Sigmoid colon (tissue), 7 donors: ENCODE results near the gene BACE1-AS. TPM values are rescaled to one million over a fixed set of nuclear protein-coding genes. Genes with fewer than 3 reads are reported as not detected.

Experiments used
- DNase-seq: peaks from one replicate; pipeline ENCODE4 v3.0.0-alpha.2; 2019
- H3K27ac ChIP-seq, 4 donors: fragments of 200-600 bp; sonication (generic); one replicate each; pipeline ENCODE4 v1.5.1; 2016 to 2019; ENCODE audit warnings: mild to moderate bottlenecking in 1 of 4
- H3K27me3 ChIP-seq, 3 donors: fragments of 200-600 bp; sonication (generic); one replicate each; pipeline ENCODE4 v1.5.1; 2019; ENCODE audit warnings: mild to moderate bottlenecking in 1 of 3
- H3K36me3 ChIP-seq, 4 donors: fragments of 200-600 bp; sonication (generic); one replicate each; pipeline ENCODE4 v1.5.1; 2016 to 2019
- H3K4me1 ChIP-seq, 4 donors: fragments of 200-600 bp; sonication (generic); one replicate each; pipeline ENCODE4 v1.5.1; 2017 to 2019
- H3K4me3 ChIP-seq, 4 donors: fragments of 200-600 bp; sonication (generic); one replicate each; pipeline ENCODE4 v1.5.1; 2017 to 2019; ENCODE audit warnings: mild to moderate bottlenecking in 2 of 4, moderate library complexity in 1 of 4
- H3K9me3 ChIP-seq, 4 donors: fragments of 200-600 bp in 3 of 4; sonication (generic) in 3 of 4; one replicate each; pipeline versions ENCODE4 v1.5.1 to v1.6.1; 2013 to 2019
- EP300 ChIP-seq, 4 donors: sonication (generic); formaldehyde crosslinking; IDR thresholded peaks; one replicate each; pipeline ENCODE4 v1.6.1; 2017; ENCODE audit warnings: antibody characterized with exemption in 4 of 4
- POLR2A ChIP-seq, 2 donors: fragments of 450-650 bp; IDR thresholded peaks; one replicate each; pipeline ENCODE4 v1.6.1; 2016; ENCODE audit warnings: antibody characterized with exemption in 2 of 2, mild to moderate bottlenecking in 2 of 2, moderate library complexity in 2 of 2
- POLR2AphosphoS5 ChIP-seq, 4 donors: sonication (generic); formaldehyde crosslinking; IDR thresholded peaks; one replicate each; pipeline ENCODE4 v1.6.1; 2017; ENCODE audit warnings: antibody characterized with exemption in 4 of 4
- WGBS, 2 donors: extraction: QIAGEN DNeasy Blood & Tissue Kit; methylation state at CpG; one replicate each; pipeline ENCODE4 v1.1.7; 2013; 5-methylcytosine and 5-hydroxymethylcytosine counted together
- intact Hi-C: fragments of 100-400 bp; cut with DNase I; formaldehyde crosslinking; loops from one replicate; pipeline ENCODE4 v1.15.1; 2023
- polyA plus RNA-seq, 3 donors: library from polyadenylated mRNA; stranded (reverse); fragments of 200-250 nt; gene quantifications; one replicate each; pipeline ENCODE4 v1.2.3, GENCODE V29; 2013
- small RNA-seq, 3 donors: library from RNA; depleted of rRNA; stranded (forward); fragments of <200 nt; gene quantifications; one replicate each; pipeline ENCODE3, GENCODE V24; 2016
- total RNA-seq, 4 donors: library from RNA; depleted of rRNA; stranded (reverse); fragments of >200 nt; gene quantifications; one replicate each; pipeline ENCODE4 v1.1.0, GENCODE V29; 2016
- TF ChIP-seq, protein P1 (sequence below), 4 experiments: fragments of 450-650 bp in 3 of 4; fragments of 200-600 bp in 1 of 4; IDR thresholded peaks; one replicate each; pipeline ENCODE4 v1.5.1; 2016 to 2019; ENCODE audit warnings: antibody characterized with exemption in 4 of 4, mild to moderate bottlenecking in 3 of 4, moderate library complexity in 2 of 4
- donor health status: healthy with polysubstance abuse.
- donor health status: Bipolar disorder and iron deficiency.
- donor health status: healthy.

The BACE1-AS gene
- total and polyA plus RNA-seq, 7 donors, result 0.69 to 11.6 (median 5.6) TPM

DNA sequence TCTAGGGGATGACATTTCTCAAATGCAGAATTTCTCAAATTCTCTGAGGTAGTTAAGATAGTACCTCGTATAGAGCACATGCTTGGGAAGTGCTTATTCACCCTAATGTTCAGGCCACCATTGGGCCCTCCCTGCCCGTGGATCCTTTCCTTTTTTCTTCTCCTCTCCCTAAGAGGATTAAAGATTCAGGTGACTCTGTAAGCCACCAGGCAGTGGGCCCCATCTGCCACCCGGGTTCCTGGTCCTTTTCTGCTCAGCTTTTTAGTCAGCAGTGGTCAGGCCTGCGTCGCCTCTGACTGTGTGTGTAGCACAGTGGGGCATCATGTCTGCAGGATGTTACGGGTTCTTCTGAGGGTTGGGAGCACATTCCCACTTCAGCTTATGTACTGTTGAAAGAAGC is 43.8 kb downstream of the BACE1-AS start:
- peaks cover 0 to 17% (median 9%) of the 10 kb centered on the region in 4 donors for H3K36me3 ChIP-seq
- intact Hi-C loops, result no loop called here
- 88 to 94% methylated on average over 6 of the region's 6 CpGs for WGBS, 2 donors

DNA sequence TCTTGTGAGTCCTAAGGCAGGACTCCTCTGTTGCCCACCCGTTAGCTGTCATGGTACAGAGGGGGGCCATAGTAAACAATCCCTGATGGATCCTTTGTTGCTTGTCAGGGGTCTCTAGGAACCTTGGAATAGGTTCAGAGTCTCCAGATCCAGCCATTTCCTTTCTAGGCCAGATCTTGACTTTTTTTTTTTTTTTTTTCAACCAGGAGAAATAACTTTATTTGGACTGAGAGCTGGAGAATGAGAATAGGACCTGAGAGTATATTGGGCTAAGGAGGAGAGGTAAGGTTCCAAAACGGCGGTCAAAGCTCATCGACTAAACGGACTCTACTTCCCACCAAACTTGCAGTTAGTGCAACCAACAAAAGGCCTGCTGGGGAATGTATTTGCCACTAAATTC is 44.3 kb downstream of the BACE1-AS start:
- H3K36me3 ChIP-seq, result peaks cover 0 to 22% (median 9%) of the 10 kb centered on the region in 4 donors
- H3K27me3 ChIP-seq, result no peaks in the 10 kb centered on the region
- WGBS, 2 donors, result 85 to 96% methylated on average over 5 of the region's 5 CpGs
- H3K27ac ChIP-seq, result no peak overlapping the region
- intact Hi-C loops, result no loop called here
- no peak for DNase-seq
- no peak for TF ChIP-seq EP300 (IDR thresholded peaks at IDR 0.05)
- no peak for TF ChIP-seq POLR2A (IDR thresholded peaks at IDR 0.05)
- TF ChIP-seq, protein P1, sequence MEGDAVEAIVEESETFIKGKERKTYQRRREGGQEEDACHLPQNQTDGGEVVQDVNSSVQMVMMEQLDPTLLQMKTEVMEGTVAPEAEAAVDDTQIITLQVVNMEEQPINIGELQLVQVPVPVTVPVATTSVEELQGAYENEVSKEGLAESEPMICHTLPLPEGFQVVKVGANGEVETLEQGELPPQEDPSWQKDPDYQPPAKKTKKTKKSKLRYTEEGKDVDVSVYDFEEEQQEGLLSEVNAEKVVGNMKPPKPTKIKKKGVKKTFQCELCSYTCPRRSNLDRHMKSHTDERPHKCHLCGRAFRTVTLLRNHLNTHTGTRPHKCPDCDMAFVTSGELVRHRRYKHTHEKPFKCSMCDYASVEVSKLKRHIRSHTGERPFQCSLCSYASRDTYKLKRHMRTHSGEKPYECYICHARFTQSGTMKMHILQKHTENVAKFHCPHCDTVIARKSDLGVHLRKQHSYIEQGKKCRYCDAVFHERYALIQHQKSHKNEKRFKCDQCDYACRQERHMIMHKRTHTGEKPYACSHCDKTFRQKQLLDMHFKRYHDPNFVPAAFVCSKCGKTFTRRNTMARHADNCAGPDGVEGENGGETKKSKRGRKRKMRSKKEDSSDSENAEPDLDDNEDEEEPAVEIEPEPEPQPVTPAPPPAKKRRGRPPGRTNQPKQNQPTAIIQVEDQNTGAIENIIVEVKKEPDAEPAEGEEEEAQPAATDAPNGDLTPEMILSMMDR (IDR thresholded peaks at IDR 0.05), result no peak
- no peak for TF ChIP-seq POLR2AphosphoS5 (IDR thresholded peaks at IDR 0.05)
- H3K4me1 ChIP-seq, result peaks cover 0 to under 1% (median 0%) of the 10 kb centered on the region in 4 donors
- H3K4me3 ChIP-seq, result no peak overlapping the region
- H3K9me3 ChIP-seq, result no peaks in the 10 kb centered on the region

More for the DNA sequence above, 43.8 kb downstream of the BACE1-AS start:
- DNase-seq, result no peak
- peaks cover 0 to 6% (median under 1%) of the 10 kb centered on the region in 4 donors for H3K4me1 ChIP-seq
- no peak overlapping the region for H3K4me3 ChIP-seq
- no peak overlapping the region for H3K27ac ChIP-seq
- H3K9me3 ChIP-seq, result no peaks in the 10 kb centered on the region
- TF ChIP-seq EP300 (IDR thresholded peaks at IDR 0.05), result no peak
- no peak for TF ChIP-seq POLR2A (IDR thresholded peaks at IDR 0.05)
- TF ChIP-seq POLR2AphosphoS5 (IDR thresholded peaks at IDR 0.05), result no peak
- TF ChIP-seq, protein P1 (IDR thresholded peaks at IDR 0.05), result no peak
- H3K27me3 ChIP-seq, result no peaks in the 10 kb centered on the region

DNA sequence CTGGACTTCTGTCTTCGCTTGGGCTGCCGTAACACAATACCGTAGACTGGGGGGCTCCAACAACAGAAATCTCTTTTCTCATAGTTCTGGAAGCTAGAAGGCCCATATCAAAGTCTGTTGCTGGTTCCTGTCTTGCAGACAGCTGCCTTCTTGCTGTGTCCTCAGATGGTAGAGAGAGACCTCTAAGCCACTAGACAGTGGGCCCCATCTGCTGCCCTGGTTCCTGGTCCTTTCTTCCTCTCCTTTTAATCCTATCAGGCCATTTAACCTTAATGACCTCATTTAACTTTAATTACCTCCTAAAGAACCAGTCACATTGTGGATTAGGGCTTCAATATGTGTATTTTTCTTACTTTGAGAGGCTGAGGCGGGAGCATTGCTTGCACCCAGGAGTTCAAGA is 45.9 kb downstream of the BACE1-AS start:
- Histone ChIP-seq H3K4me3 (no peak overlapping the region), H3K9me3 (no peaks in the 10 kb centered on the region), H3K27me3 (no peaks in the 10 kb centered on the region), H3K27ac (no peak overlapping the region), H3K36me3 (peaks cover 0 to 36% (median 9%) of the 10 kb centered on the region in 4 donors), H3K4me1 (no peaks in the 10 kb centered on the region)
- WGBS, 2 donors, result 96 to 97% methylated on average over 4 of the region's 4 CpGs
- DNase-seq, result no peak
- TF ChIP-seq POLR2A (IDR thresholded peaks at IDR 0.05) (no peak), EP300 (IDR thresholded peaks at IDR 0.05) (no peak), POLR2AphosphoS5 (IDR thresholded peaks at IDR 0.05) (no peak)
- TF ChIP-seq, protein P1 (IDR thresholded peaks at IDR 0.05), result no peak
- intact Hi-C loops, result no loop called here

Small RNAs within 50 kb of the gene (small RNA-seq; reads per million reads assigned to genes)
- 0 reads per million in 3 donors for gene RF00564

Other genes with a start within 250 kb of the BACE1-AS start
- 10 to 100 TPM; 35.3 to 53.2 (median 40.9) TPM for gene SIK3, start 192.9 kb upstream of the BACE1-AS start, total RNA-seq
- gene SIK3, start 192.9 kb upstream of the BACE1-AS start, polyA plus RNA-seq, result 10 to 100 TPM in 1 of 3 donors, 1 to 10 TPM in 2; 5.5 to 16.5 (median 7.8) TPM
- 10 to 100 TPM; 42.1 to 76.4 (median 58.0) TPM for gene PAFAH1B2, start 147.1 kb upstream of the BACE1-AS start, total RNA-seq
- gene PAFAH1B2, start 147.1 kb upstream of the BACE1-AS start, polyA plus RNA-seq, result 10 to 100 TPM; 26.0 to 33.1 (median 28.8) TPM
- 10 to 100 TPM; 20.7 to 50.7 (median 28.5) TPM for gene SIDT2, start 112.6 kb upstream of the BACE1-AS start, total RNA-seq
- gene SIDT2, start 112.6 kb upstream of the BACE1-AS start, polyA plus RNA-seq, result 10 to 100 TPM in 2 of 3 donors, 1 to 10 TPM in 1; 7.6 to 33.1 (median 12.0) TPM
- gene TAGLN, start 92.0 kb upstream of the BACE1-AS start, total RNA-seq, result over 10,000 TPM in 3 of 4 donors, 1,000 to 10,000 TPM in 1; 6,854 to 14,048 (median 12,596) TPM
- gene TAGLN, start 92.0 kb upstream of the BACE1-AS start, polyA plus RNA-seq, result 1,000 to 10,000 TPM in 1 of 3 donors, 100 to 1,000 TPM in 2; 112 to 1,100 (median 337) TPM
- gene PCSK7, start 59.3 kb upstream of the BACE1-AS start, total RNA-seq, result 10 to 100 TPM; 22.1 to 55.1 (median 31.1) TPM
- 100 to 1,000 TPM in 1 of 3 donors, 10 to 100 TPM in 2; 18.0 to 116 (median 21.7) TPM for gene PCSK7, start 59.3 kb upstream of the BACE1-AS start, polyA plus RNA-seq
- gene RNF214, start 58.7 kb upstream of the BACE1-AS start, total RNA-seq, result 10 to 100 TPM; 11.1 to 23.8 (median 12.8) TPM
- gene RNF214, start 58.7 kb upstream of the BACE1-AS start, polyA plus RNA-seq, result 10 to 100 TPM in 2 of 3 donors, 1 to 10 TPM in 1; 6.2 to 12.0 (median 10.2) TPM
- gene BACE1, start 24.9 kb downstream of the BACE1-AS start, total RNA-seq, result 10 to 100 TPM; 13.2 to 24.6 (median 16.0) TPM
- gene BACE1, start 24.9 kb downstream of the BACE1-AS start, polyA plus RNA-seq, result 1 to 10 TPM; 1.8 to 7.0 (median 3.6) TPM
- 10 to 100 TPM; 12.5 to 40.4 (median 20.4) TPM for gene CEP164, start 36.5 kb downstream of the BACE1-AS start, total RNA-seq
- gene CEP164, start 36.5 kb downstream of the BACE1-AS start, polyA plus RNA-seq, result 10 to 100 TPM in 1 of 3 donors, 1 to 10 TPM in 2; 1.8 to 19.4 (median 4.9) TPM